NT2/D1 (cell line): Measurements from ENCODE around the gene RBPJ.

ENCODE experiments used
- SUZ12 ChIP-seq: IDR thresholded peaks from 2 replicates; pipeline ENCODE4 v1.6.1; 2011; ENCODE audit not compliant: insufficient read length, insufficient read depth; ENCODE audit errors: extremely low read depth
- YY1 ChIP-seq: IDR thresholded peaks from 2 replicates; pipeline ENCODE4 v1.6.1; 2011; ENCODE audit not compliant: insufficient read length, insufficient read depth
- ZNF274 ChIP-seq: IDR thresholded peaks from 2 replicates; pipeline ENCODE4 v1.6.1; 2011; ENCODE audit warnings: mild to moderate bottlenecking, low read depth, low read length

- TF ChIP-seq ZNF274 (no peak), YY1 (no peak), SUZ12 (no peak)
Observed at GRCh38 chr4:26484516-26484915, 163.7 kb downstream of the RBPJ start.
